Measurements from ENCODE around the gene SDHC. TPM values are rescaled to one million over a fixed set of nuclear protein-coding genes. Genes with fewer than 3 reads are reported as not detected.

Gene SDHC
- polyA plus RNA-seq, 3 donors, result 208 to 350 (median 323) TPM

GRCh38 chr1:161297415-161297814, 16.8 kb upstream of the SDHC start:
- Histone ChIP-seq H3K9ac (ENCODE audit: insufficient read depth, low read length, poor library complexity, severe bottlenecking) (no peak overlapping the region), H3K27me3 (ENCODE audit: control insufficient read depth in 2 of 2, insufficient read depth in 2 of 2, low read length in 2 of 2) (no peaks in the 10 kb centered on the region), H3K4me1 (ENCODE audit: control insufficient read depth in 1 of 2, insufficient read depth in 2 of 2, low read length in 2 of 2) (peaks cover 27 to 31% of the 10 kb centered on the region in 2 donors), H3K79me2 (ENCODE audit: insufficient read depth, low read length) (peaks cover 9% of the 10 kb centered on the region), H3K27ac (ENCODE audit: low read depth in 1 of 2, low read length in 2 of 2) (peak overlapping the region in 1 of 2 donors; percentile 43), H3K9me3 (replicated peaks in 1 of 2; ENCODE audit: control insufficient read depth in 1 of 2, insufficient read depth in 1 of 2, low read length in 2 of 2) (no peaks in the 10 kb centered on the region), H3K36me3 (replicated peaks in 1 of 2; ENCODE audit: control insufficient read depth in 1 of 2, insufficient read depth in 2 of 2, low read length in 2 of 2) (no peaks in the 10 kb centered on the region), H2AFZ (ENCODE audit: insufficient read depth, low read depth, low read length, poor library complexity, severe bottlenecking) (no peak overlapping the region), H4K20me1 (ENCODE audit: insufficient read depth, low read length) (no peaks in the 10 kb centered on the region), H3K4me2 (replicated peaks; ENCODE audit: extremely low read depth, low read length, poor library complexity, severe bottlenecking) (no peak overlapping the region), H3K4me3 (replicated peaks in 1 of 3; ENCODE audit: low read depth in 2 of 3, low read length in 3 of 3) (peak overlapping the region in 1 of 3 experiments; percentile 31)
- intact Hi-C loops (cut with micrococcal nuclease), result loop anchor here in 1 of 2 donors (5.0 kb wide), 1 partner anchor 85 kb away; no protein-coding TSS in a partner anchor
- Mint-ChIP-seq H3K36me3 (peaks cover 2 to 11% of the 10 kb centered on the region in 2 donors), H3K27me3 (ENCODE audit: low read depth in 3 of 3) (peaks cover 0 to 4% (median 2%) of the 10 kb centered on the region in 3 donors), H3K4me1 (peaks cover 23% of the 10 kb centered on the region), H3K9me3 (no peaks in the 10 kb centered on the region), H3K27ac (peak overlapping the region in 6 of 7 donors; percentile 4 to 90 (median 62)), H3K4me3 (no peak overlapping the region)
- TF ChIP-seq CTCF (IDR thresholded peaks at IDR 0.05), result no peak
- DNase-seq, result no peak

- peak overlapping the region; percentile 4 to 90 (median 76) for H3K27ac Mint-ChIP-seq
- Histone ChIP-seq H3K79me2 (ENCODE audit: insufficient read depth, low read length) (peaks cover 16% of the 10 kb centered on the region), H3K4me2 (replicated peaks; ENCODE audit: extremely low read depth, low read length, poor library complexity, severe bottlenecking) (no peak overlapping the region)
Observed at GRCh38 chr1:161298116-161298515, 16.1 kb upstream of the SDHC start.

More at GRCh38 chr1:161298116-161298515, 16.1 kb upstream of the SDHC start:
- H2AFZ ChIP-seq (ENCODE audit: insufficient read depth, low read depth, low read length, poor library complexity, severe bottlenecking), result no peak overlapping the region
- H3K4me1 Mint-ChIP-seq, result peaks cover 23% of the 10 kb centered on the region
- peaks cover 27 to 31% of the 10 kb centered on the region in 2 donors for H3K4me1 ChIP-seq (ENCODE audit: control insufficient read depth in 1 of 2, insufficient read depth in 2 of 2, low read length in 2 of 2)
- WGBS (ENCODE audit: insufficient coverage), result 67% methylated on average over 2 of the region's 6 CpGs
- peak overlapping the region; percentile 43 to 50 for H3K27ac ChIP-seq (ENCODE audit: low read depth in 1 of 2, low read length in 2 of 2)
- peaks cover 0 to 6% of the 10 kb centered on the region in 2 donors for H3K36me3 ChIP-seq (replicated peaks in 1 of 2; ENCODE audit: control insufficient read depth in 1 of 2, insufficient read depth in 2 of 2, low read length in 2 of 2)
- no peaks in the 10 kb centered on the region for H4K20me1 ChIP-seq (ENCODE audit: insufficient read depth, low read length)
- no peak for TF ChIP-seq CTCF (IDR thresholded peaks at IDR 0.05)
- no peaks in the 10 kb centered on the region for H3K9me3 ChIP-seq (replicated peaks in 1 of 2; ENCODE audit: control insufficient read depth in 1 of 2, insufficient read depth in 1 of 2, low read length in 2 of 2)
- H3K4me3 Mint-ChIP-seq, result peak overlapping the region; percentile 20 to 56
- H3K9ac ChIP-seq (ENCODE audit: insufficient read depth, low read length, poor library complexity, severe bottlenecking), result no peak overlapping the region
- DNase-seq, result peak; percentile 29 to 51 (median 33)
- peaks cover 4 to 14% of the 10 kb centered on the region in 2 donors for H3K36me3 Mint-ChIP-seq
- H3K27me3 Mint-ChIP-seq (ENCODE audit: low read depth in 3 of 3), result peaks cover 0 to 4% (median 2%) of the 10 kb centered on the region in 3 donors
- no peaks in the 10 kb centered on the region for H3K9me3 Mint-ChIP-seq
- intact Hi-C loops (cut with micrococcal nuclease), result loop anchor here in 1 of 2 donors (5.0 kb wide), 1 partner anchor 84 kb away; no protein-coding TSS in a partner anchor
- H3K27me3 ChIP-seq (ENCODE audit: control insufficient read depth in 2 of 2, insufficient read depth in 2 of 2, low read length in 2 of 2), result no peaks in the 10 kb centered on the region
- H3K4me3 ChIP-seq (replicated peaks in 1 of 3; ENCODE audit: low read depth in 2 of 3, low read length in 3 of 3), result peak overlapping the region in 1 of 3 experiments; percentile 31
